ENCODE data around the gene KIAA0513.

Gene KIAA0513

GRCh38 chr16:85008271-85008670 is 19.3 kb upstream of the KIAA0513 start:
- Histone ChIP-seq H3K23ac (ENCODE audit: low read depth, low read length, poor library complexity) (no peak overlapping the region), H3K14ac (ENCODE audit: low read length) (no peak overlapping the region), H3K36me3 (replicated peaks in 1 of 2; ENCODE audit: control insufficient read depth in 2 of 2, insufficient read depth in 2 of 2, low read length in 2 of 2) (peaks cover 2 to 15% of the 10 kb centered on the region in 2 donors), H3K9me3 (replicated peaks in 1 of 2; ENCODE audit: control insufficient read depth in 2 of 2, insufficient read depth in 1 of 2, low read depth in 1 of 2, low read length in 2 of 2) (no peaks in the 10 kb centered on the region), H3K9ac (ENCODE audit: low read depth, low read length, poor library complexity) (no peak overlapping the region), H3K4me1 (ENCODE audit: control insufficient read depth in 2 of 2, insufficient read depth in 1 of 2, low read depth in 1 of 2, low read length in 2 of 2) (peaks cover 0 to 6% of the 10 kb centered on the region in 2 donors), H2AK5ac (ENCODE audit: low read depth, low read length) (no peak overlapping the region), H3K4ac (ENCODE audit: low read length) (no peak overlapping the region), H3K27me3 (ENCODE audit: control insufficient read depth in 3 of 3, insufficient read depth in 3 of 3, low read depth in 1 of 3, low read length in 3 of 3) (no peaks in the 10 kb centered on the region), H2BK12ac (ENCODE audit: low read length) (no peak overlapping the region), H3K79me1 (ENCODE audit: low read depth, low read length) (no peaks in the 10 kb centered on the region), H2AFZ (ENCODE audit: low read length) (no peak overlapping the region), H3K4me3 (ENCODE audit: low read length in 2 of 2) (no peak overlapping the region), H3K27ac (replicated peaks; ENCODE audit: low read length) (no peak overlapping the region), H2BK120ac (ENCODE audit: low read depth, low read length) (no peak overlapping the region), H2BK15ac (ENCODE audit: low read length) (no peak overlapping the region), H3K4me2 (ENCODE audit: insufficient read depth, low read length, poor library complexity, severe bottlenecking) (no peak overlapping the region), H4K91ac (ENCODE audit: low read depth, low read length, poor library complexity) (no peak overlapping the region), H2BK5ac (ENCODE audit: low read length) (no peak overlapping the region), H3K18ac (ENCODE audit: low read length) (no peak overlapping the region), H4K8ac (ENCODE audit: low read depth, low read length) (no peak overlapping the region)
- no peak for DNase-seq (ENCODE audit: low spot score)
- no CpG with 5 or more reads among the region's 3 CpGs for WGBS, 2 donors (ENCODE audit: extremely low coverage in 2 of 2, insufficient read length in 2 of 2, insufficient replicate concordance in 1 of 2)

- H2BK5ac ChIP-seq (ENCODE audit: low read length): no peak overlapping the region
- H3K4me1 ChIP-seq (ENCODE audit: control insufficient read depth in 2 of 2, insufficient read depth in 1 of 2, low read depth in 1 of 2, low read length in 2 of 2): peaks cover 0 to 4% of the 10 kb centered on the region in 2 donors
- H3K79me1 ChIP-seq (ENCODE audit: low read depth, low read length): no peaks in the 10 kb centered on the region
- H2BK120ac ChIP-seq (ENCODE audit: low read depth, low read length): no peak overlapping the region
- H3K27me3 ChIP-seq (ENCODE audit: control insufficient read depth in 3 of 3, insufficient read depth in 3 of 3, low read depth in 1 of 3, low read length in 3 of 3): no peaks in the 10 kb centered on the region
- H2AFZ ChIP-seq (ENCODE audit: low read length): peak overlapping the region; percentile 96
- no peak overlapping the region for H3K27ac ChIP-seq (replicated peaks; ENCODE audit: low read length)
- WGBS, 2 donors (ENCODE audit: extremely low coverage in 2 of 2, insufficient read length in 2 of 2, insufficient replicate concordance in 1 of 2): no CpG with 5 or more reads among the region's 9 CpGs
- peak overlapping the region; percentile 94 to 95 for H3K4me3 ChIP-seq (ENCODE audit: low read length in 2 of 2)
- H3K18ac ChIP-seq (ENCODE audit: low read length): no peak overlapping the region
- no peak overlapping the region for H4K8ac ChIP-seq (ENCODE audit: low read depth, low read length)
- H2BK12ac ChIP-seq (ENCODE audit: low read length): no peak overlapping the region
- H2AK5ac ChIP-seq (ENCODE audit: low read depth, low read length): no peak overlapping the region
- H3K4ac ChIP-seq (ENCODE audit: low read length): no peak overlapping the region
- no peaks in the 10 kb centered on the region for H3K9me3 ChIP-seq (replicated peaks in 1 of 2; ENCODE audit: control insufficient read depth in 2 of 2, insufficient read depth in 1 of 2, low read depth in 1 of 2, low read length in 2 of 2)
- no peak for DNase-seq (ENCODE audit: low spot score)
- no peak overlapping the region for H4K91ac ChIP-seq (ENCODE audit: low read depth, low read length, poor library complexity)
- no peak overlapping the region for H3K14ac ChIP-seq (ENCODE audit: low read length)
- H3K36me3 ChIP-seq (replicated peaks in 1 of 2; ENCODE audit: control insufficient read depth in 2 of 2, insufficient read depth in 2 of 2, low read length in 2 of 2): peaks cover 2 to 15% of the 10 kb centered on the region in 2 donors
- no peak overlapping the region for H3K23ac ChIP-seq (ENCODE audit: low read depth, low read length, poor library complexity)
- no peak overlapping the region for H3K9ac ChIP-seq (ENCODE audit: low read depth, low read length, poor library complexity)
- H3K4me2 ChIP-seq (ENCODE audit: insufficient read depth, low read length, poor library complexity, severe bottlenecking): peak overlapping the region; percentile 70
- H2BK15ac ChIP-seq (ENCODE audit: low read length): no peak overlapping the region
Measured at GRCh38 chr16:85010446-85010930, 17.1 kb upstream of the KIAA0513 start.

GRCh38 chr16:85010931-85011845 is 16.4 kb upstream of the KIAA0513 start, which contains the start of gene ZDHHC7:
TSS of gene ZDHHC7 (minus strand) at chr16:85011535. CDS start at chr16:84990618, 20,917 bp downstream.
- no peak within 1 kb of the TSS for H2BK5ac ChIP-seq (ENCODE audit: low read length)
- peak within 1 kb of the TSS; percentile 85 for H3K27ac ChIP-seq (replicated peaks; ENCODE audit: low read length)
- H3K4me3 ChIP-seq (ENCODE audit: low read length in 2 of 2): peak within 1 kb of the TSS; percentile 94 to 95
- no peak within 1 kb of the TSS for H4K91ac ChIP-seq (ENCODE audit: low read depth, low read length, poor library complexity)
- H2AK5ac ChIP-seq (ENCODE audit: low read depth, low read length): peak within 1 kb of the TSS; percentile 1
- peak within 1 kb of the TSS; percentile 89 for H3K23ac ChIP-seq (ENCODE audit: low read depth, low read length, poor library complexity)
- peak within 1 kb of the TSS; percentile 70 for H3K4me2 ChIP-seq (ENCODE audit: insufficient read depth, low read length, poor library complexity, severe bottlenecking)
- no peak within 1 kb of the TSS for H3K4ac ChIP-seq (ENCODE audit: low read length)
- WGBS, 2 donors (ENCODE audit: extremely low coverage in 2 of 2, insufficient read length in 2 of 2, insufficient replicate concordance in 1 of 2): no CpG with 5 or more reads among the region's 86 CpGs
- H3K36me3 ChIP-seq (replicated peaks in 1 of 2; ENCODE audit: control insufficient read depth in 2 of 2, insufficient read depth in 2 of 2, low read length in 2 of 2): peaks cover 0 to 11% of the 10 kb centered on the region in 2 donors
- DNase-seq (ENCODE audit: low spot score): peak; percentile 73
- H4K8ac ChIP-seq (ENCODE audit: low read depth, low read length): no peak within 1 kb of the TSS
- no peaks in the 10 kb centered on the region for H3K9me3 ChIP-seq (replicated peaks in 1 of 2; ENCODE audit: control insufficient read depth in 2 of 2, insufficient read depth in 1 of 2, low read depth in 1 of 2, low read length in 2 of 2)
- peak within 1 kb of the TSS; percentile 92 for H3K9ac ChIP-seq (ENCODE audit: low read depth, low read length, poor library complexity)
- H3K14ac ChIP-seq (ENCODE audit: low read length): no peak within 1 kb of the TSS
- peak within 1 kb of the TSS; percentile 92 for H3K18ac ChIP-seq (ENCODE audit: low read length)
- H3K4me1 ChIP-seq (ENCODE audit: control insufficient read depth in 2 of 2, insufficient read depth in 1 of 2, low read depth in 1 of 2, low read length in 2 of 2): peaks cover 0 to 4% of the 10 kb centered on the region in 2 donors
- H3K79me1 ChIP-seq (ENCODE audit: low read depth, low read length): no peaks in the 10 kb centered on the region
- H2BK12ac ChIP-seq (ENCODE audit: low read length): no peak within 1 kb of the TSS
- H2BK15ac ChIP-seq (ENCODE audit: low read length): no peak within 1 kb of the TSS
- peak within 1 kb of the TSS; percentile 96 for H2AFZ ChIP-seq (ENCODE audit: low read length)
- H3K27me3 ChIP-seq (ENCODE audit: control insufficient read depth in 3 of 3, insufficient read depth in 3 of 3, low read depth in 1 of 3, low read length in 3 of 3): no peaks in the 10 kb centered on the region
- H2BK120ac ChIP-seq (ENCODE audit: low read depth, low read length): no peak within 1 kb of the TSS

GRCh38 chr16:85011846-85012284 is 15.7 kb upstream of the KIAA0513 start:
- H2AK5ac ChIP-seq (ENCODE audit: low read depth, low read length): peak overlapping the region; percentile 1
- H2BK15ac ChIP-seq (ENCODE audit: low read length): no peak overlapping the region
- H3K23ac ChIP-seq (ENCODE audit: low read depth, low read length, poor library complexity): peak overlapping the region; percentile 89
- WGBS, 2 donors (ENCODE audit: extremely low coverage in 2 of 2, insufficient read length in 2 of 2, insufficient replicate concordance in 1 of 2): no CpG with 5 or more reads among the region's 17 CpGs
- peak overlapping the region; percentile 92 for H3K9ac ChIP-seq (ENCODE audit: low read depth, low read length, poor library complexity)
- H3K9me3 ChIP-seq (replicated peaks in 1 of 2; ENCODE audit: control insufficient read depth in 2 of 2, insufficient read depth in 1 of 2, low read depth in 1 of 2, low read length in 2 of 2): no peaks in the 10 kb centered on the region
- peak overlapping the region; percentile 96 for H2AFZ ChIP-seq (ENCODE audit: low read length)
- H3K4me1 ChIP-seq (ENCODE audit: control insufficient read depth in 2 of 2, insufficient read depth in 1 of 2, low read depth in 1 of 2, low read length in 2 of 2): peaks cover 0 to 4% of the 10 kb centered on the region in 2 donors
- peak overlapping the region; percentile 70 for H3K4me2 ChIP-seq (ENCODE audit: insufficient read depth, low read length, poor library complexity, severe bottlenecking)
- no peaks in the 10 kb centered on the region for H3K27me3 ChIP-seq (ENCODE audit: control insufficient read depth in 3 of 3, insufficient read depth in 3 of 3, low read depth in 1 of 3, low read length in 3 of 3)
- H2BK120ac ChIP-seq (ENCODE audit: low read depth, low read length): no peak overlapping the region
- H3K18ac ChIP-seq (ENCODE audit: low read length): peak overlapping the region; percentile 92
- no peak overlapping the region for H2BK5ac ChIP-seq (ENCODE audit: low read length)
- H4K91ac ChIP-seq (ENCODE audit: low read depth, low read length, poor library complexity): no peak overlapping the region
- peak overlapping the region; percentile 85 for H3K27ac ChIP-seq (replicated peaks; ENCODE audit: low read length)
- H3K14ac ChIP-seq (ENCODE audit: low read length): no peak overlapping the region
- no peak overlapping the region for H3K4ac ChIP-seq (ENCODE audit: low read length)
- H3K4me3 ChIP-seq (ENCODE audit: low read length in 2 of 2): peak overlapping the region; percentile 94 to 95
- no peak overlapping the region for H4K8ac ChIP-seq (ENCODE audit: low read depth, low read length)
- peaks cover 0 to 11% of the 10 kb centered on the region in 2 donors for H3K36me3 ChIP-seq (replicated peaks in 1 of 2; ENCODE audit: control insufficient read depth in 2 of 2, insufficient read depth in 2 of 2, low read length in 2 of 2)
- no peaks in the 10 kb centered on the region for H3K79me1 ChIP-seq (ENCODE audit: low read depth, low read length)
- DNase-seq (ENCODE audit: low spot score): no peak
- no peak overlapping the region for H2BK12ac ChIP-seq (ENCODE audit: low read length)
